CD4-positive, alpha-beta T cell treated with Interleukin-15 for 4 hours (primary cell): ENCODE measurements around the gene FBH1.
"Not testable (repeated sequence)": the region's sequence is repeated elsewhere in the genome, so short reads cannot be mapped to it uniquely, and the experiment has no call there.

Experiments used
- DNase-seq: peaks from one replicate; pipeline ENCODE4 v3.0.0-alpha.2; 2020; ENCODE audit warnings: low spot score

Gene FBH1

DNA sequence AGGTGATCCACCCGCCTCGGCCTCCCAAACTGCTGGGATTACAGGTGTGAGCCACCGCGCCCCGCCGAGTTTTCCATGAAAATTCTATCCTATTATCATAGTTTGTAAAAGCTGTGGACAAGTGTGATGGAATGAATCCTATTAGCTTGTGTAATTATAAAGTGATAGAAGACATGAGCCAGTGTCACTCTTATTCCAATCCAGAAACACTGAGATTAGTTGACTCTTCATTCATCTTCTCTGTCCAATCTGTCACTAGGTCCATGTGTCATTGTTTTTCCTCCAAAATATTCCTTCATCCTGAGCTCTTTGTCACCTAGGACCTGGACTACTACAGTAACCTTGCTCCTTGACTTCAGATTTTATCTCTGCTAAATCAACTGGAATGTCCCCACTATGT, 13.5 kb downstream of the FBH1 start:
- DNase-seq = no peak

DNA sequence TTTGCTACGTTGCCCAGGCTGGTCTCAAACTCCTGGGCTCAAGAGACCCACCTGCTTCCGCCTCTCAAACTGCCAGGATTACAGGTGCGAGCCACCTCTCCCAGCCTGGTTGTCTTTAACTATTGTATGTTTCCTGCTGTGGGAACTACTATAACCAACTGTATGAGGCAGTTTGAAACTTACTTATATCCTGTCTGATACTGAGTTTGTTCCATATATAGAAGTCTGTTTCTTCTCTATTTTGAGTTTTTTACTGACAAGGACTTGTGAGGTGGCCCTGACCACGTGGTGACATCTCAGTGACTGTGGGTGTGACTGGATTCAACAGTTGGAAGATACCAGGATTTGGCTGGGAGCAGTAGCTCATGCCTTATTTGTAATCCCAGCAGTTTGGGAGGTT, 14.2 kb downstream of the FBH1 start:
- no peak for DNase-seq

DNA sequence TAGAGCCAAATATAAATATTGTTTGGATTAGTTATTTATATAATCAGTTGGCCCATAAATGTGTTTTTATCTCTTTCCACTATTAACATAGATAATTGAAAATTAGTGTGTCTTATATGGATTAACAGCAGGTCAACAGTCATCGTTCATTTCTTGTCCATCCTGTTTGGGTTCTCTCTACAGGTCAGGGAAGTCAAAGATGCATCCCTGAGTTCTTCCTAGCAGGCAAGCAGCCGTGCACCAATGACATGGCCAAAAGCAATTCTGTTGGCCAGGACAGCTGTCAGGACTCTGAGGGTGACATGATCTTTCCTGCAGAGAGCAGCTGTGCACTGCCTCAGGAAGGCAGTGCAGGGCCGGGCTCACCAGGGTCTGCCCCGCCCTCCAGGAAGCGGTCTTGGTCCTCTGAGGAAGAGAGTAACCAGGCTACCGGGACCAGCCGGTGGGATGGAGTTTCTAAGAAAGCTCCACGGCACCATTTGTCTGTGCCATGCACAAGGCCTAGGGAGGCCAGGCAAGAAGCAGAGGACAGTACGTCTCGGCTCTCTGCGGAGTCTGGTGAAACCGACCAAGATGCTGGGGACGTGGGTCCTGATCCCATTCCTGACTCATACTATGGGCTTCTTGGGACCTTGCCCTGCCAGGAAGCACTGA, 15.9 kb downstream of the FBH1 start:
- no peak for DNase-seq

DNA sequence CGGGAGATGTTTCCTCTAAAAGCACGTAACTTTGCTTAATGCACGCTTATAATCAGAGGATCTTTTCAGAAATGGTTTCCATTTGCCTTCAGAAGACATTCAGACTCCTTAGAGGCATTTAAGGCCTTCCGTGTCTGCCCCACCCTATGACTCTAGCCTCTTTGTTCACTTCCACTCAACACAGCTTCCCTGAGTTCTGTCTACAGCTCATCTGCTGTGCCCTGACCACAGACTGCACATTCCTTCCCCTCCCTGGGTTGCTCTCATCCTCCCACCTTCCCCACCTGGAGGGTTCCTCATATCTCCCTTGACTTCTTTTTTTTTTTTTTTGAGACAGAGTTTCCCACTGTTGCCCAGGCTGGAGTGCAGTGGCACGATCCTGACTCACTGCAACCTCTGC, 16.6 kb downstream of the FBH1 start:
- DNase-seq = no peak

DNA sequence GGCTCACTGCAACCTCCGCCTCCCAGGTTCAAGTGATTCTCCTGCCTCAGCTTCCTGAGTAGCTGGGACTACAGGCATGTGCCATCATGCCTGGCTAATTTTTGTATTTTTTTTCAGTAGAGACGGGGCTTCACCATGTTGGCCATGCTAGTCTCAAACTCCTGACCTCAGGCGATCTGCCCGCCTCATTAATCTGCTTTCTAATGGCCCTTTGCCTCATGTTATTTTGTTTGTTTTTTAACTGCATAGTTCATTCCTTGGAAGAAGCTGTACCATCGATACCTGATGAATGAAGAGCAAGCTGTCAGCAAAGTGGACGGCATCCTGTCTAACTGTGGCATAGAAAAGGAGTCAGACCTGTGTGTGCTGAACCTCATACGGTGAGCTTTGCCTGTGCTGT, 18.6 kb downstream of the FBH1 start:
- not testable (repeated sequence) for DNase-seq

DNA sequence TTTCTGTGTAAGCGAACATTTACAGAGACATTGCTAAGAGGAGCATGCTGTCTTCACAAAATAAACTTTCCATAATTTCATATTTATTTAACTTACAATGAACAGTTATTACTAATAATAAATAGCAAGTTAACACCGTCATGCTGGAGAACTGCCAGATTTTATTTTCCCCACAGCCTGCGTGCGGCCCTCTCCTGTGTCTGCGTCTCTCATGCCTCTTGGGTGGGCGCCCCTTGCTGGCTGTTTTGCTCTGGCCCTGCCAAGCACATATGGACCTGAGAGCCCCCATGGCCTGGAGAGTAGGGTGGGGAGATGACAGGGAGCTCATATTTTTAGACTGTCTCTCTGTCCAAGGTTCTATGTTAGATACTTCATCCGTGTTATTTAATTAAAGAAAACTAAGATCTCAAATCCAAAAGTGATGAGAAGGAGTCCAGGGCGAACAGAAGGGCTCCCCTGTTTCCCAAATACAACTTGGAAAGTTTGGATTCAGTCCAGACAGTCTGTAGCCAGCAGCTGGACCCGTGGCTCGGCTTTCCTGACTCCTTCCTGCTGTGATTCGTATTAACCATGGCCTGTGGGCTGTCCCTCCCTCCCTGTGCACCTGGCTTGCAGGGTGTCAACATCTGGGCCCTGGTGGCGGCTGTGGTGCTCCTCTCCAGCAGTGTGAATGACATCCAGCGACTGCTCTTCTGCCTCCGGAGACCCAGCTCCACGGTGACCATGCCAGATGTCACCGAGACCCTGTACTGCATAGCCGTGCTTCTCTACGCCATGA, 20.5 kb downstream of the FBH1 start:
- no peak for DNase-seq

DNA sequence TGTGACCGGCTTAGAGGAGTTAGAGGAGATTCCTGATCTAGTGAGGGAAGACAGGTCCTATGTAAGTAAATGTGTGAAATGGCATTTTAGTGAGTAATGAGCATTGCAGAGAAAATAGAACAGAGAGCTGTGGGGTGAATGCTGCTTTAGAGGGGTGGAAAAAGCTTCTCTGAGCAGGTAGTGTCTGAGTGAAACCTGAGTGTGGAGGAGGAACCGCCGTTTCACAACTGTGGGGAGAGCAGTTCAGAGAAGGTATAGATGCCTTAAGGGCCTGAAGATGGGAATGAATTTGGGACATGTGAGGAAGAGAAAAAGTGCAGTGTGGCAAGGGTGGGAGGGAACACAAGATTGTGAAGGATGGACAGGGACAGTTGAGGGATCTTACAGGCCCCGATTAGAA, 21.6 kb downstream of the FBH1 start:
- no peak for DNase-seq

DNA sequence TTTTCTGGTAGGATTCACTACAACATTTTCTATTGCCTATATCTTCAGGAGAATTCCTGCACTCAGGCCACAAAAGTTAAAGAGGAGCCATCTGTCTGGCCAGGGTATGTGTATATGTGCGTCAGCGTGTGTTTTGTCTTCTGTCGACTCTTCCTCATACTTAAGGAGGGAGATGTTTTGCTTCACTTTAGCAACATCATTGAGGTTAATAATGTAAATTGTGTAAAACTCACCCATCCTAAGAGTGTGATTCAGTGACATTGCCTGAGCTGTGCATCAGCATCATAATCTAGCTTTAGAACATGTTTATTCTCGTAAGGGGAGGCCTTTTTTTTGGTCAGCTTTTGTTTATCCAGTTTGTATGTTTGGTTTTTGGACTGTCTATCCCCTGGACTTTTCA, 23.7 kb downstream of the FBH1 start:
- no peak for DNase-seq

DNA sequence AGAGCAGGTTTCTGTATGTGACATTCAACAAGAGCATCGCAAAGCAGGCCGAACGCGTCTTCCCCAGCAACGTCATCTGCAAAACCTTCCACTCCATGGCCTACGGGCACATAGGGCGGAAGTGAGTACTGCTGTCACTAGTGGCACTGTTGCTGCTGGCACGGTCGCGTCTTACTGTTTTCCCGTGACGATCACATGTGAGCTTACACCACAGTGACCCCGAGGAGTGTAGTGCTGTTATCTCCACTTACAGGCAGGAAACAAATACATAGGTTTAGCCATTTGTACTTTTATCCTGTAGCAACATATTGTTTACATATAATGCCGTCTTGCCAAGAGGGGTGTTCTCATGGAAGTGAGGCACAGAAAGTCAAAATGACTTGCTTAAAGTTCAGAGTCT, 25.4 kb downstream of the FBH1 start:
- no peak for DNase-seq

DNA sequence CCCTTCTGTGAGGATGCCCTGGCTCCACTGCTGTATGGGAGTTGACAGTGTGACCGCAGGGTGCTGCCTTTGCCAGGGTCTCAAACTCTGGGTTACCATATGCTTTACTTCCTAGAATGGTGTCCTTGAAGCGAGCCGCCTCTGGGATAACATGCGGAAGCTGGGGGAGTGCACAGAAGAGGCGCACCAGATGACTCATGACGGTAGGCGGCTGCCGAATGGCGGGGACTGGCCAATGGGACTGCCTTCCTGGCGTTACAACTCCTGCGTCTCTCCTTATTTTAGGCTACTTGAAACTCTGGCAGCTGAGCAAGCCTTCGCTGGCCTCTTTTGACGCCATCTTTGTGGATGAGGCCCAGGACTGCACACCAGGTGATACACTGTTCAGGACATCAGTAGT, 27.3 kb downstream of the FBH1 start:
- DNase-seq = no peak

DNA sequence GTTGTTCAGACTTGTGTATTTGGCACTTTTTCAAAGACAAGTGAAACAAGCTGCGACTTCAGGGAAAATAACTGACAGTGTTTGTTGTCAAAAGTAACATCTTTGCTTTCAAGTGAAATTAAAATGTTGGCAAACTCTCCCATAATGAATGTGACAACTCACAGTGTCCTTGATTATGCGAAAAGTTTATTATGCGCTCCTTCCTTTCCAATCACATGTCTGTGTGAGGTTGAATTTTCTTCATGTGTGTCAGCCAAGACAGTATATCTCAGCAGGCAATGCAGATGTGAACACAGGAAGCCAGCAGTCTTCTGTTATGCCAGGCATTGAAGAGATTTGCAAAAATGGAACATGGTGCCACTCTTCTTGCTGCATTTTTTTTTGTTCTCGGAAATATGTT, 28.7 kb downstream of the FBH1 start:
- DNase-seq = no peak

DNA sequence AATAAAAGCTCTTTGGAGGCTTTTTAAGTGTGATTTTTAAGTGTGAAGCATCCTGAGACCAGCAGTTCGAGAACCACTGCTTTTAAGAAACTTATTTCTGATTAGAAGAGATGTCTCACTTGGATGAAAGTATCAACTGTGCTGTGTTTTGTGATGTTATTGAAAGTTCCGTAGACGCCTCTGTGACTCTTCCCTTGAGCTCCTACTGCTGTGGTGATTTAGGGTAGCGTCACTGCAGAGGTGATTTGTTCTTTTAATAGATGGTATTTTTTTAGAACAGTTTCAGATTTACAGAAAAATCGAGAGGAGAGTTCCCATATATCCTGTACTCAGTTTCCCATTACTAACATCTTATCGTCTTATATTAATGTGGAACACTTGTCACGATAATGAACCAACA, 29.5 kb downstream of the FBH1 start:
- no peak for DNase-seq

DNA sequence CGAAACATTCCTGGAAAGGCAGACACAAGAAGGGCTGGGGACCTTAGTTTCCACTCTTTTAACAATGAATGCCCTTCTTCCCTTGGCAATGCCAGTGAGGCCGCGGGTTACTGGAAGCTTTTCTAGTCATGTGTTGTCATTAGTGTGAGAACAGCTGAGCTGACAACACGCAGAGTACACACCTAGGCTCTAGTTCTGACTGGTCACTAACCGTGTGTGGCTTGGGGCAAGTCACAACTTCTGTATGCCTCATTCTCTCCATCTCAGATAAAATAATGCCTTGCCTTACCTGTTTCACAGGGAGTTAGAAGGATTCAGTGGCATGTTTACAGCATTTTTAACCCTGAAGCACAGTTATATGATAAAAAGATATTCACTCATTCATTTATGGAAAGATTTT, 31.7 kb downstream of the FBH1 start:
- no peak for DNase-seq

DNA sequence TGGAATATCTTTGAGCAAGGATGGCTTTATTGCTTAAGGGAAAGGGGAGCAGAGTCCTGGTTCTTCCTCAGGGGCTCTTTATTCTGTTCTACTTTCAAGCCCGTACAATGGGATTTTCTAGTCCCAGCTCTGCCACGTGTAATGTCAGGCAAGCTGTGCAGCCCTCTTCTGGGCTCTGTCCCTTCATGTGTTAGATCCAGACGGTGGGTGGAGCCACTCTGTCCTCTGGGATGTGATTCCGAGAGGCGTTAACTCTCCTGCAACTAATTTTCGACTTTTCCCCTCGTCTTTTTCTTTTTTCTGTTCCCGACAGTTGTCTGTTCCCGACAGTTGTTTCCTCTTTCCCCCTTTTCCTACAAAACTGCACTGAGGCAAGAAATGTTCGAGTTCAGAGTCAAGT, 34.8 kb downstream of the FBH1 start:
- DNase-seq = no peak

DNA sequence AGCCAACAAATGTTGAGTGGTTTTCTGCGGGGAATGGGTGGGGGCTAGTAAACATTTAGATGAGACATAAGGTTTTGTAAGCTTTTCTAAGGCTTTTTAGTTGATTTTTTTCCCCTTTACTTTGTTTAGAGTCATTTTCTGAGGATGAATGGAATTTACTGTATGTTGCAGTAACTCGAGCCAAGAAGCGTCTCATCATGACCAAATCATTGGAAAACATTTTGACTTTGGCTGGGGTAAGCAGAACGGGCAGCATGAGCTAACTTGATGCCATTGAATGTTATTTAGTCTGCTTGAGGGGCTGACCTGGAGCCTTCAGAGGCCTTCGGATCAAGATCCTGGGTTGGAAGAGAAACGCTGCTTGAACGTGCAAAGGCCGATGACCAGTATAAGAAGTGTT, 37.3 kb downstream of the FBH1 start:
- DNase-seq = no peak

DNA sequence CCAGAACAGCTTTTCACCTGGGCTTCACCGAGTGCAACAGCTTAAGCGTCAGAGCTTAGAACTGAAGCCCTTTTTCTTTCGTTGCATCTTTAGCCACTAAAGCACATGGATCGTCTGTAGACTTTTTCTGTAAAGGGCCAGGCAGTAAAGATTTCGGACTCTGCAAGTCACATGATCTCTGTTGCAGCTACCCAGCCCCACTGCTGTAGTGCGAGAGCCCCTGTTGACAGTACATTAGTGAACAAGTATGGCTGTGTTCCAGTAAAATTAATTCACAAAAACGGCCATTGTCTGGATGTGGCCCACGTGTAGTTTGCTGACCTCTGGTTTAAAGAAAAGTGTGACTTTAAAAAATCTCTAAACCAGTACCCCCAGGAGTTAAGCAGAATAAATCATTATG, 39.4 kb downstream of the FBH1 start:
- no peak for DNase-seq

DNA sequence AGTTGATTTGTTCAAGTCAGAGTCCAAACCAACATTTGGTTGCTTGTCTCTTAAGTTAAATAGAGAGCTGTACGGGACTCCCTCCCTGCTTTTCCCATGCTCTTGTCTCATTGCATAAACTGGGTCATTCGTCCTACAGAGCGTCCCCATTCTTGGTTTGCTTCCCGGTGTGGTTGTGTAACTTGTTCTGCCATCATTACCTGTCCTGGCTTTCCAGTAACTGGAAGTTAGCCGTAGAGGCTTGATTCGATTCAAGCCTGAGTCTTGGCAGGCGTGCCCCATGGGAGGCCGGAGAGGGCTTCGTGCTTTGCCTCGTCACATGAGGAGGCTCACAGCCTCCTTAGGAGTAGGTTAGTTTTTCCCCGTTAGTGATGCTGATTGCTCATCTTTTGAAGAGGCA, 40.2 kb downstream of the FBH1 start:
- DNase-seq = no peak

DNA sequence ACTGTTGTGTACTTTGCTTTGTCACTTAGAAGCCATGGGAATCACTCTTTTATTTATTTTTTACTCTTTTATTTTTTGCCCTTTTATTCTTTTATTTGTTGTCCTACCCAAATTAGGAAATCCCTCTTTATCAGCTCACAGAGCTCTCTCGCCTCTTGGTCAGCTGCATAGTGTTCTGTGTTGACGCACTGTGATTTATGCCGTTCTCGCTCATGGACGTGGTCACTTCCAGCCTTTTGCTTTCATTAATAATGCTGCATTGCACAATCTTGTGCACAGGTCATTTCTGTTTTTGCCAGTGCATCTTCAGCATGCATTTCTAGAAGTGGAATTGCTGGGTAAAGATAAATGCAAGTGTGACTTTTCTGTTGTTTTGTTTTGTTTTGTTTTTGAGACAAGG, 42.3 kb downstream of the FBH1 start:
- no peak for DNase-seq

DNA sequence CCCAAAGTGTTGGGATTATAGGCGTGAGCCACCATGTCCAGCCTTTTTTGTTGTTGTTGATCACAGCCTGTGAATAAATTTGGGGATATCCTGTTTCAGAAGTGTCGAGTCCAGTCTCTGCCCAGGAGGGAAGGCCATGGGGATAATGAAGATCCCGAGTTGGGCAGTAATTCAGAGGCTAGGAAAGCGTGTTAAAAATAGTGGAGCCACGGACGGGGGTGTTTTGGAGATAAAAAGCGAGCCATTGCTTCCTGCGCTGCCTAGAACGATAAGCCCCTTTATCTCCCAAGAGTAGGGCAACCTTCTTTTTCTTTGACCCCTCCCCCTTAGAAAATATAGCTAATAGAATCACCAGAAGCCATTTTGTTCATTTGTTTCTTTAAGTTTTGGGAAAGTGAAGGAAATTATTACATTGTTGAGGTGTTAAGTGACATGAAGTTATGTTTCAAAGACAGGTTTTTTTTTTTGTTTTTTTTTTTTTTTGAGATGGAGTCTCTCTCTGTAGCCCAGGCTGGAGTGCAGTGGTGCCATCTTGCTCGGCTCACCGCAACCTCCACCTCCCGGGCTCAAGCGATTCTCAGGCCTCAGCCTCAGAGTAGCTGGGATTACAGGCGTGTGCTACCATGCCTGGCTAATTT, 44.0 kb downstream of the FBH1 start:
- no peak for DNase-seq

DNA sequence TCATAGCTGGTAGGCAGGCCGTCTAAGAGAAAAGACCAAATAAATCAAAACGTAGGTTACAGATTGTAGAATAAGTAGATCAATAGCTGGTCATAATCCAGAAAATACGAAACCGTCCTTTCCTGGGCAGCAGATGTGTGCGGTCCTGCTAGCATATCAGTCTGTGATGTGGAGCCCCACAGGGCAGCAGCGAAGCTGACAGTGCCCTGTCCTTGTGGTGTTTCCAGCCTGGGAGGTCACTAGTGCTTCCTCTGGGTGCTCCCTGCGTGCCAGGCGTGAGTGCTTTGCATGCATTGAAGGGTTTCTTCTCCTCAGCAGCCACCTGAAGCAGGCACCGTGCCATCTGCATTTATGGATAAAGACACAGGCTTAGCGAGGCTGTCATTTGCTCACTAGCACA, 45.6 kb downstream of the FBH1 start:
- DNase-seq = no peak

DNA sequence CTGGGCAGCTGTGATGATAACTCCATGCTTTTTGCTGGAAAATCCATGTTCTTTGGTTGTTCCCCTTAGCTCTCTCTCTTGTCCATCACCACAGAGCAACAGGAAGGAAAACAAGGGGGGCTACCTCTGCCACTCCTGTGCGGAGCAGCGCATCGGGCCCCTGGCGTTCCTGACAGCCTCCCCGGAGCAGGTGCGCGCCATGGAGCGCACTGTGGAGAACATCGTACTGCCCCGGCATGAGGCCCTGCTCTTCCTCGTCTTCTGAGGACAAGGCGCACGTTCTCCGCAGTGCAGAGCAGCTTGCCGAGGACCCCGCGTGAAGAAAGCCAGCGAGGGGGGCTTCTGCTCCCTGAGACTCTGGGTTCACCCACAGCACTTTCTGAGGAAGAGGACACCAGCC, 47.0 kb downstream of the FBH1 start:
- DNase-seq = no peak

DNA sequence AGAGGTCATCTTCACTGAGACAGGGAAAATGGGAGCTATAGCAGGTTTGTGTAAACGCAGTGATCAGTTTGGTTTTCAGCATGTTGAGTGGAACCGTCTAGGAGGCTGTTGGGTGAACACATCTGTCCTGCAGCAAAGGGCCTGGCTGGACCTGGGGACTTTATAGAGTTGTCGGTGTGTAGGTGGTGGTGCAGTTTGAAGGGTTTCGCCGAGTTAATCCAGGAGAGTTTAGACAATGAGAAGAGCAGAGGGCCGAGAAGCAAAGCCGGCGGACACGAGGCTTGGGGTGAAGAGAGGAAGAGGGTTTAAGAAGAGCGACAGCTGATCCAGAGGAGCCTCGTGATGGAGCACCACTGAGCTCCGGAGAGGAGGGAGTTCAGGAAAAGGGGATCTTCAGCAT, 48.2 kb downstream of the FBH1 start:
- DNase-seq = no peak

DNA sequence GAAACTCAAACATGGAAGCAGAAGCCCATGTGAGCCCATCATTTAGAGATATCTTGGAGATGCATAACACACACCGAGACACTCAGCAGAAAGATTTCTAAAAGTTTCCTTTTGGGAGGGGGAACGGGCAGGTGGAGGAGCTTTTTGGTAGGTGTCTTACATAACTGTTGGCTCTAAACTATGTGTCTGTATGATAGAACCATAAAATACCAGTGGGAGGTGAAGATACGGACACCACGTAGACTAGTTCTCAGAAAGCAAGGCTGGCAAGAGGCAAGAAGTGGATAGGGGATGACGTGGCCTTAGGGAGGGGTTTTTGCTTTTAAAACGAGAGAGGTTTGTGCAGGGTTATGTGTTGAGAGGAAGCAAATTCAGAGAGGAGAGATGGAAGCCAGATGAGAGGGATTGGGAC, 50.8 kb downstream of the FBH1 start:
- no peak for DNase-seq

DNA sequence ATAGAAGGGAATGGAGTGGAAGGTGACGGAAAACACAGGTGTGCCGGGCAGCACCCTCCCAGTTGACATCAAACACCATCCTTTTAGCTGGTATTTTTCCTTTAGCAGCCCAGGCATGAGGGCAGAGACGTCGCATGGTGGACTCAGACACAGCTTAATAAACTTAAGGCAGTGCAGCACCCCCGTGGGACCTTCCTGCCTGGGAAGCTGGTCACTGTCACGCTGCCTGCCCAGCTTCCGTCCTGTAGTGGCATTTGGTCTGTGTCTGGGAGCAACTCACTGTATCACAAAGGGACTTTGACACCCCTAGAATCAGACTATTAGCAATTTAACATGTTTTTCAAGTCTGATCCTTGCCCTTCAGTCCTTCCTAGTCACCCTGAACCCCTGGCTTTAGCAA, 51.5 kb downstream of the FBH1 start:
- DNase-seq = no peak
